Ovary (tissue), 3 donors: ENCODE data around the gene PPP6R2.

ENCODE experiments used
- POLR2A ChIP-seq: fragments of 450-650 bp; IDR thresholded peaks from one replicate; pipeline ENCODE4 v1.6.1; 2017; ENCODE audit warnings: antibody characterized with exemption, mild to moderate bottlenecking, moderate library complexity
- TF ChIP-seq, protein P1 (sequence below), 3 donors: fragments of 450-650 bp in 2 of 3; fragments of 200-600 bp in 1 of 3; IDR thresholded peaks; one replicate each; pipeline versions ENCODE4 v1.5.1 to v1.8.0; 2016 to 2022; ENCODE audit warnings: antibody characterized with exemption in 3 of 3, mild to moderate bottlenecking in 1 of 3
- donor health status: DM: no; HTN: no; CAD: no.

- no peak for TF ChIP-seq POLR2A
- TF ChIP-seq, protein P1, sequence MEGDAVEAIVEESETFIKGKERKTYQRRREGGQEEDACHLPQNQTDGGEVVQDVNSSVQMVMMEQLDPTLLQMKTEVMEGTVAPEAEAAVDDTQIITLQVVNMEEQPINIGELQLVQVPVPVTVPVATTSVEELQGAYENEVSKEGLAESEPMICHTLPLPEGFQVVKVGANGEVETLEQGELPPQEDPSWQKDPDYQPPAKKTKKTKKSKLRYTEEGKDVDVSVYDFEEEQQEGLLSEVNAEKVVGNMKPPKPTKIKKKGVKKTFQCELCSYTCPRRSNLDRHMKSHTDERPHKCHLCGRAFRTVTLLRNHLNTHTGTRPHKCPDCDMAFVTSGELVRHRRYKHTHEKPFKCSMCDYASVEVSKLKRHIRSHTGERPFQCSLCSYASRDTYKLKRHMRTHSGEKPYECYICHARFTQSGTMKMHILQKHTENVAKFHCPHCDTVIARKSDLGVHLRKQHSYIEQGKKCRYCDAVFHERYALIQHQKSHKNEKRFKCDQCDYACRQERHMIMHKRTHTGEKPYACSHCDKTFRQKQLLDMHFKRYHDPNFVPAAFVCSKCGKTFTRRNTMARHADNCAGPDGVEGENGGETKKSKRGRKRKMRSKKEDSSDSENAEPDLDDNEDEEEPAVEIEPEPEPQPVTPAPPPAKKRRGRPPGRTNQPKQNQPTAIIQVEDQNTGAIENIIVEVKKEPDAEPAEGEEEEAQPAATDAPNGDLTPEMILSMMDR (IDR thresholded peaks at IDR 0.05) = no peak
These were observed 103.8 kb downstream of the PPP6R2 start for GRCh38 chr22:50446708-50447575.
